Endometrial microvascular endothelial cells (primary cell): ENCODE data around the gene MYL10. TPM values are rescaled to one million over a fixed set of nuclear protein-coding genes. Genes with fewer than 3 reads are reported as not detected.

Source experiments
- in situ Hi-C: cut with HindIII; loops from 2 replicates; pipeline ENCODE4 v1.10.0; 2017; ENCODE audit warnings: low sequenced_read_pairs, low pct_unique_long_range_greater_than_20kb; ENCODE audit errors: inconsistent ontology term
- total RNA-seq: library from RNA; depleted of rRNA; stranded (reverse); fragments of >200 nt; gene quantifications from one replicate; pipeline ENCODE4 v1.2.3, GENCODE V29; 2015; ENCODE audit errors: inconsistent ontology term

Gene MYL10
- not detected for total RNA-seq

GRCh38 chr7:101629171-101629570, at the start of gene MYL10:
TSS of gene MYL10 (minus strand) at chr7:101629296. CDS start at chr7:101629118, 178 bp downstream.
- in situ Hi-C loops: no loop called here

- in situ Hi-C loops: no loop called here
These were observed 49.6 kb upstream of the MYL10 start for GRCh38 chr7:101678658-101679057.

- in situ Hi-C loops: no loop called here
These were observed 48.8 kb upstream of the MYL10 start for GRCh38 chr7:101677797-101678479.

DNA sequence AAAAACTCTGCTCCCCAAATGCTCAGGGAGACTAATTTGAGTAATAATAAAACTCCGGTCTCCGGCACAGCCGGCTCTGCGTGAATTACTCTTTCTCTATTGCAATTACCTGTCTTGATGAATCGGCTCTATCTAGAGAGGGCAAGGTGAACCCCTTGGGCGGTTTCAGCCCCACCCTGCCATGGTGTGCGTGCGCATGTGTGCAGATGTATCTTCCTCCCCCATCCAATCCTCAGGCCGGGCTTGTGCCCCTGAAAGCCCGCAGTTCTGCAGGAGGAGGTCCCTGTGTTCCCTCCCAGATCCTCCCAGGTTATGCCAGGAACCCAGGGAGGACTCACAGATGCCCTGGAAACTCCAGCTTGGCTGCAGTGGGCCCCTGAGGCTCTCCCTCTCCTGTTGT, 48.3 kb upstream of the MYL10 start:
- in situ Hi-C loops: no loop called here

DNA sequence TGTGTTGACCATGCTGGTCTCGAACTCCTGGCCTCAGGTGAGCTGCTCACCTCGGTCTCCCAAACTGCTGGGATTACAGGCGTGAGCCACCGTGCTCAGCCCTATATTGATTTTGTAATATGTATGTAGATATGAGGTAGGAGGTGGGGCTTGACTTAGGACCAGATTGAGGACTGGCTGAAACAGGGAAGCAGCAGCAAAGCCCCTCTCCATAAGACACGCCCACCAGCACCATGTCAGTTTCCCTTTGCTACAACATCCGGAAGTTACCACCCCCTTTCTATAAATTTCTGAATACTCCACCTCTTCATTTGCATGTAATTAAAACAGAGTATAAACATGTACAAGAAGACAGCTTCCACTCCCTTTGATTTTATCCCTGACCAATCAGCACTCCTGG, 47.9 kb upstream of the MYL10 start:
- in situ Hi-C loops: no loop called here

DNA sequence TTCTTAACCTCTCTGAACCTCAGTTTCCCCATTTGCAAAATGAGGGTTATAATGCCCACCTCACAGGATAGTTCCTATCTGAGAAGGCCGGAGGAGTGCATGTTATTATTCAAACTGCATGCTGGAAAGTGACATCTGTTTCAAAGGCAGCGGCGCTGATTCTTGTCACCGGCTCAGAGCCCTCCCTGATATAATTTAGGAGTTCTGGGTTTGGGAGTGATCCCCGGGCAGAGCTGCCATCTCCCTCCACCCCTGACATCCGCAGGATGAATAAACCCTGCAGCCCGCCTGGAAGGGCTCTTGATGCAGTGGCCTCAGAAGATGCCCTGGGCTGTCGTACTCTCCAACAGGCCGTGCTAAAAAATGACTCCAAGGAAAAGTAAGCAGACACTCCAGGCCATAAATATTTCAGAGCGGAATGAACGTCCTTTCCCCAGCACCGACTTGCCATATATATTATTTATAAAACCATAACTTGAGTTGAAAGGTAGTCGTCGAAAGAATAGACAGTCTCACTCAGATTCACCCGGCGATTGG, 47.0 kb upstream of the MYL10 start:
- in situ Hi-C loops: no loop called here

DNA sequence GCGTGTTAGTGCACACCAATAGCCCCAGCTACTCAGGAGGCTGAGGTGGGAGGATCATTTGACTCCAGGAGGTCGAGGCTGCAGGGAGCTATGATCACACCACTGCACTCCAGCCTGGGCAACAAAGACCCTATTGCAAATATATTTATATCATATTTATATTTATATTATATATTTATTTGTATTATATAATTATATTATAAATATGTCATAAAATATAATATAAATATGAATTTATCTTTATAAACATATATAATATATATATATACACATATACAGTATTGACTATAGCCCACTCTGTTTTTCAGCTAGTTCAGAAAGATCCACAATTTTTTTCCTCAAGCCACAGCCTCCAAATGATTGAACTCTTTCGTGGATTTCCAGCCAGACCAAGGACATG, 45.3 kb upstream of the MYL10 start:
- in situ Hi-C loops: no loop called here

GRCh38 chr7:101673951-101674350, 44.9 kb upstream of the MYL10 start:
- in situ Hi-C loops: no loop called here

- in situ Hi-C loops: no loop called here
These were observed 44.2 kb upstream of the MYL10 start for GRCh38 chr7:101673315-101673714.

DNA sequence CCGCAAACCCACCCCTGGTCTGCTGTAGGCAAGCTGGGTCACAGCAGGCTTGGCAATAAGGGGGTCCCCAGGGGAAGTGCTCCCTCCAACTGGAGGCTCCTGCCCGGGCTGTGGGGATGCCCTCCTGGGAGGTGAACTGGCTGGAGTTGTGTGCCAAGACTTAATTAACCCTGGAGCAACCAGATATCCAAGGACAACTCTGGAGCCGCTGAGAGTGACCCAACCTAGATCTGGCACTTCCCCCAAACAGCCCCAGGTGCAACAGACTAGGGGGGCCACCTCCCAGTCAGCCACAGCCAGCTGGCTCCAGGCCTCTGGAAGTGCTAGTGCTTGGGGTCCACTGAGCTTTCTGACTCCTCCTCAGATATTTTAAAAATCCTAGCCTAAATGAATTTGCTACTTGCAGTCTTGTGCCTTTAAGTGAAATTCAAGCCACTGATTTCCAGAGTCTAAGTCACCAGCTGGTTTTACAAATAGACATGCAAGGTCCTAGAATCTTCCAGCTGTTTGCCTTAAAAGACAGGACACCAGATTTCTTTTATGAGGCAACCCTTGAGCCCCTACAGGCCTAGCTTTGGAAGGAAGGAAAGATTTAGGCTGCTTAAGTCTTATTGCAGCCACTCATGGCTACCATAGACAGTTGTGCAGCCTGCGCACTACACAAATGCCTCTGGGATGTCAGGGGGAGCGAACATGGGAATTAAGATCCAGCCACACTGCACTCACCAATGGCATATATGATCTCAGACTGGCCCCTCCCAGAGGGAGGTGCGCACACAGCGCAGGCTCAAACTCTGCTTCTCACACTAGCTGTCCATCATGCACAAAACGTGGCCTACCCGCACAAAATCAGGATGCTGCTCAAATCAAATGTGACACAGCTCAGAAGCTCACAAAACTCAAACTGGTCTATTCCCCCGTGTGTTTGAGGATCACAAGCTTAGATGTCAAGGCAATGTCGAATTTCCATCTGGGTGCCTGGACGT, 42.6 kb upstream of the MYL10 start:
- in situ Hi-C loops: no loop called here

DNA sequence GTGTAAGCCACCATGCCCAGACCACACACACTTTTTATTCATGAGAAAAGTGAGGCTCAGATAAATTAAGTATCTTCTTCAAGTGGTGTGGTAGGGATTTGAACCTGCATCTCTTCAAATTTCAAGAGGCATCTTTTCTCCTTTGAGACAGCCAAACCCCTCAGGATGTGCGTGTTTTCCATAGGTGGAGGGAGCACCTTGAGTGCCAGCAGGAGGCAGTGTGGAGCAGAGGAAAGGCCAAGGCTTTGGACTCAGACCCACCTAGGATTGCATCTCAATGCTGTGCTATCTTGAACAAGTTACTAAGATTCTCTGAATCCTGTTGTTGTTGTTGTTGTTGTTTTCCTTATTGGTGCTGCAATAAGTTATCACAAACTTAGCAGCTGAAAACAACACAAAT, 40.2 kb upstream of the MYL10 start:
- in situ Hi-C loops: no loop called here

- in situ Hi-C loops: no loop called here
These were observed 39.6 kb upstream of the MYL10 start for GRCh38 chr7:101668726-101669125.

DNA sequence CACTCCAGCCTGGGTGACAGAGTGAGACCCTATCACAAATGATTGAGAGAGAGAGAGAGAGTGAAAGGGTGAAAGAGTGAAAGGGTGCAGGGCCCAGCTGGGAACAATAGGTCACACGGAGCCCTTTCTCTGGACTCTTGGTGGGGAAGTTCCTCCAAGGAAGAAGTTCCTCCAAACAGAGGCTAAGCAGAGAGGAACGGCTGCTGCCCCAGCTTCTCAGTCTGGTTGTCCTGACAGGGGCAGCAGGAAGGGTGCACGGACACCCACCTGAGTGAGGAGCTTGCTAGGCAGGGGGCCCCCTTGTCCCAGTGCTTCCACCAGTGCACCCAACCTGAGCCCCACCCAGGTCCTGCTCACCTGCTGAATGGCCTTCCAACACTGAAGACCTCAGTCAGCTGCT, 38.8 kb upstream of the MYL10 start:
- in situ Hi-C loops: no loop called here

DNA sequence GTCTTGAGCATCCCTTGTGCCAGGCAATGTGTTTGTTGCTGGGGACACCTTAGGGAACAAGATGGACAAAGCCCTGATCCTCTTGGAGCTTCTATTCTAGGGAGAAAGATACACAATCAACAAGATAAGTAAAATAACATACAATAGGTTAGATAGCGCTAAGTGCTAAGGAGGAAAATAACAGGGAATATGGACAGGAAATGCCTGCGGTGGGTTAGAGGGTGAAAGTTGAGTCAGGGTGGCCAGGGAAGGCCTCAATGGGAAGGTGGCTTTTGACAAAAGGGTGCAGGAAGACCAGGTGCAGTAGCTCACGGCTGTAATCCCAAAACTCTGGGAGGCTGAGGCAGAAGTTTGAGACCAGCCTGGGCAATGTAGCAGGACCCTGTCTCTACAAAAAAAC, 38.3 kb upstream of the MYL10 start:
- in situ Hi-C loops: no loop called here

- in situ Hi-C loops: no loop called here
These were observed 37.6 kb upstream of the MYL10 start for GRCh38 chr7:101666741-101667140.

- in situ Hi-C loops: no loop called here
These were observed 37.2 kb upstream of the MYL10 start for GRCh38 chr7:101666293-101666692.

DNA sequence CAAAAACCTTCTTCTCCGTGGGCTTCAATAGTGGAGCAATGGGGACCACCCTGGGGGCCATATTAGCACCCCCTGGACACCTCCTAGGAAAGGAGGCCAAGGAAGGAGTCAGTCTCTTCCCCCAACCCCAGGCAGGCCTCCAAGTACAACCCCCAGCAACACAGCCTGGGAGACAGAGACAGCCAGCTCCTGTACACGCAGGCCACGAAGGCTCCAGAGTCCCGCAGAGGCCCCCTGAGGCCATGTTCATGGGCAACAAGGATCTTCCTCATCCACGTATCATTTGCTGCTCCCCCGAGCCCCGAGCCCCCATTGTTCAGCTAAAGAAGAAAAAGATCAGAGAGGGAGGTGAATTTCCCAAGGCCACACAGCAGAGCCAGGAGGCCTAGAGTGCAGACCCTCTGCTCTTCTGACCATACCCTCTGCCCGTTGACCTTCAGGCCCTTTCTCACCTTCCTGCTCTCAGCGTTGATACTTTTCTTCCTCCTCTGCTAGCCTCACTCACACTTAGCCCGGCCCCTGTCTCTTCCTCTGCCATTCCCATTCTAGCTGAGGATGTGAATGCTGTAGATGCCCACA, 35.9 kb upstream of the MYL10 start:
- in situ Hi-C loops: no loop called here

DNA sequence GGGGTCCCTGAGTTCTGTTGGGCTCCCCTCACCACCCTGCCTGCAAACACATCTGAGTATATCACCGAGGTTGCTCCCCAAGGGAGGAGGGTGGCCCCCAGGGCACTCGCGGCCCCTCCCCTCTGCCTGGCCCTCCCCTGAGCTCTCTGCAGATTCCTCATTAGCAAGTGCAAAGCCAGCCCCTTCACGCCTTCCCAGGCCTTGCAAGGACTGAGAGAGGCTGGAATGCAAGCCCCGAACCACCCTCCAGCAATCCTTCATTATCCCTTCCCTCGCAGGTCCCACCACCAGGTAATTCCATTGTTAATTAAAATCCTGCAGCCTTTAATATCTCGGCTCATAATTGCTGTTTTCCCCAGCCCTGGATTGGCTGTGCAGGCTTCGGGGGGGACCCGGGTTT, 35.3 kb upstream of the MYL10 start:
- in situ Hi-C loops: no loop called here

DNA sequence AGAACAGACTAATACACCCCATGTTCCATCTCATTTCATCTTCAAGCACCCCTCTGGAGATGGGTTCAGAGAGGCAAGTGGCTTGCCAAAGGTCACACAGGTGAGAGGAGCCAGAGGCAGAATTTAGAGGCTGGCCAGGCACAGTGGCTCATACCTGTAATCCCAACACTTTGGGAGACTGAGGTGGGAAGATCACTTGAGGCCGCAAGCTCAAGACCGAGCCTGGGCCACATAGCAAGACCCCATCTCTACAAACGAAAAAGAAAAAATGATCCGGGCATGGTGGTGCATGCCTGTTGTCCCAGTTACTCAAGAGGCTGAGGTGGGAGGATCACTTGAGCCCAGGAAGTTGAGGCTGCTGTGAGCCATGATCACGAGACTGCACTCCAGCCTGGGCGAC, 34.7 kb upstream of the MYL10 start:
- in situ Hi-C loops: no loop called here
